GM12878 (cell line): ENCODE measurements around the gene MIGA2. TPM values are rescaled to one million over a fixed set of nuclear protein-coding genes. Genes with fewer than 3 reads are reported as not detected.

Source experiments
- ATAC-seq: fragments of 200-7000 bp; cut with Tn5 transposase; 3 replicates; pipeline ENCODE4 v1.9.1; 2020; ENCODE audit warnings: mild to moderate bottlenecking, moderate library complexity
- BruUV-seq: library from RNA; stranded (reverse); fragments of 400-500 nt; replicated peaks from 2 replicates; lab custom pipeline; 2021; lab: Mats Ljungman, UMichigan
- CTCF ChIA-PET: fragments of 300-600 bp; sonication (Branson Sonifier 250); formaldehyde crosslinking; extraction: SDS; loops from one replicate; lab custom pipeline; 2021; ENCODE audit warnings: inconsistent platforms; lab: Yijun Ruan, JAX
- POLR2A ChIA-PET: fragments of 350-600 bp; formaldehyde crosslinking; extraction: SDS; loops from one replicate; lab custom pipeline; 2021; ENCODE audit warnings: inconsistent platforms; lab: Charles Lee
- RAD21 ChIA-PET: fragments of 300-600 bp; sonication (Branson Sonifier 250); formaldehyde crosslinking; loops from one replicate; lab custom pipeline; 2023; ENCODE audit warnings: antibody characterized with exemption; ENCODE audit not compliant: unreplicated experiment; lab: Charles Lee
- SMC1A ChIA-PET: fragments of 300-600 bp; sonication (Branson Sonifier 250); formaldehyde crosslinking; loops from one replicate; lab custom pipeline; 2023; ENCODE audit not compliant: unreplicated experiment, uncharacterized antibody; lab: Charles Lee
- DNase-seq: peaks from one replicate; pipeline ENCODE4 v3.0.0-alpha.2; 2011; ENCODE audit warnings: low read depth, low spot score
- FAIRE-seq: peaks from 3 replicates; lab custom pipeline; 2011; peaks lifted over from hg19 to GRCh38; lab: Jason Lieb, UNC
- H2AFZ ChIP-seq: 2 replicates; pipeline ENCODE4 v1.6.0; 2011; ENCODE audit warnings: low read depth, low read length, control low read depth; ENCODE audit not compliant: control insufficient read depth
- H3K27ac ChIP-seq: 2 replicates; pipeline ENCODE4 v1.5.1; 2011; ENCODE audit warnings: control low read depth; ENCODE audit not compliant: control insufficient read depth, insufficient read depth
- H3K27me3 ChIP-seq, 2 experiments: replicated peaks in 1 of 2; 2 replicates each; pipeline versions ENCODE4 v1.6.0 to v1.6.1; 2011; ENCODE audit warnings: low read length in 1 of 2; ENCODE audit not compliant: control insufficient read depth in 2 of 2, insufficient read depth in 2 of 2
- H3K36me3 ChIP-seq, 2 experiments: 2 replicates each; pipeline ENCODE4 v1.5.1; 2011; ENCODE audit warnings: low read length in 1 of 2; ENCODE audit not compliant: control insufficient read depth in 2 of 2, insufficient read depth in 2 of 2
- H3K4me1 ChIP-seq: 2 replicates; pipeline ENCODE4 v1.6.1; 2011; ENCODE audit warnings: mild to moderate bottlenecking, low read length, moderate library complexity, mixed read lengths; ENCODE audit not compliant: control insufficient read depth, insufficient read depth
- H3K4me2 ChIP-seq: 2 replicates; pipeline ENCODE4 v1.6.0; 2011; ENCODE audit warnings: control low read depth; ENCODE audit not compliant: control insufficient read depth, insufficient read depth
- H3K4me3 ChIP-seq: fragments of 200-600 bp; sonication (generic); 2 replicates; pipeline ENCODE4 v1.5.1; 2016
- H3K79me2 ChIP-seq: 2 replicates; pipeline ENCODE4 v1.6.0; 2011; ENCODE audit warnings: low read length; ENCODE audit not compliant: control insufficient read depth, insufficient read depth
- H3K9ac ChIP-seq: 2 replicates; pipeline ENCODE4 v1.8.0; 2011; ENCODE audit warnings: low read length, control low read depth, mixed read lengths; ENCODE audit not compliant: control insufficient read depth, insufficient read depth
- H3K9me3 ChIP-seq: replicated peaks from 3 replicates; pipeline ENCODE4 v1.5.1; 2011; ENCODE audit warnings: mild to moderate bottlenecking, low read length; ENCODE audit not compliant: control insufficient read depth, insufficient read depth
- H4K20me1 ChIP-seq: 2 replicates; pipeline ENCODE4 v1.6.0; 2011; ENCODE audit not compliant: control insufficient read depth, insufficient read depth
- CHD4 ChIP-seq: fragments of 200-600 bp; sonication (generic); IDR thresholded peaks from 2 replicates; pipeline ENCODE4 v1.6.1; 2016; ENCODE audit warnings: mild to moderate bottlenecking
- DPF2 ChIP-seq: fragments of 450-650 bp; IDR thresholded peaks from 2 replicates; pipeline ENCODE4 v1.6.1; 2017; ENCODE audit warnings: mild to moderate bottlenecking
- HDAC6 ChIP-seq: fragments of 200-600 bp; sonication (generic); IDR thresholded peaks from one replicate; pipeline ENCODE4 v1.8.0; 2017; ENCODE audit warnings: antibody characterized with exemption; ENCODE audit not compliant: unreplicated experiment
- JUND ChIP-seq: IDR thresholded peaks from 2 replicates; pipeline ENCODE4 v1.6.1; 2012; ENCODE audit warnings: low read depth, mild to moderate bottlenecking, low read length, improper control_type of control experiment, moderate library complexity
- KLF5 ChIP-seq: fragments of 450-650 bp; IDR thresholded peaks from 2 replicates; pipeline ENCODE4 v1.6.1; 2014; ENCODE audit warnings: mild to moderate bottlenecking; ENCODE audit not compliant: partially characterized antibody
- NFIC ChIP-seq: IDR thresholded peaks from 2 replicates; pipeline ENCODE4 v1.6.1; 2012; ENCODE audit warnings: low read depth, mild to moderate bottlenecking, inconsistent platforms, low read length, moderate library complexity
- PAX5 ChIP-seq: IDR thresholded peaks from 2 replicates; pipeline ENCODE4 v1.6.1; 2011; ENCODE audit warnings: low read depth, low read length, borderline replicate concordance
- PAX8 ChIP-seq: fragments of 450-650 bp; IDR thresholded peaks from 2 replicates; pipeline ENCODE4 v1.6.1; 2017; ENCODE audit warnings: mild to moderate bottlenecking, moderate library complexity
- RUNX3 ChIP-seq: IDR thresholded peaks from 2 replicates; pipeline ENCODE4 v1.6.1; 2012; ENCODE audit warnings: low read length, inconsistent platforms
- SREBF1 ChIP-seq: IDR thresholded peaks from 2 replicates; pipeline ENCODE4 v1.6.1; 2012; ENCODE audit warnings: mild to moderate bottlenecking, low read length
- TAF1 ChIP-seq: IDR thresholded peaks from 2 replicates; pipeline ENCODE4 v1.6.1; 2011; ENCODE audit warnings: mild to moderate bottlenecking, low read depth, low read length, borderline replicate concordance
- TARDBP ChIP-seq: IDR thresholded peaks from 2 replicates; pipeline ENCODE4 v1.6.1; 2016; ENCODE audit warnings: borderline replicate concordance
- ZBTB40 ChIP-seq: fragments of 450-650 bp; IDR thresholded peaks from 2 replicates; pipeline ENCODE4 v1.6.1; 2016; ENCODE audit warnings: mild to moderate bottlenecking, moderate library complexity, borderline replicate concordance
- ZNF217 ChIP-seq: fragments of 450-650 bp; IDR thresholded peaks from 2 replicates; pipeline ENCODE4 v1.6.1; 2017; ENCODE audit warnings: antibody characterized with exemption, mild to moderate bottlenecking
- ZNF274 ChIP-seq: IDR thresholded peaks from one replicate; pipeline ENCODE4 v1.8.0; 2011; ENCODE audit not compliant: insufficient read length, insufficient read depth
- ZSCAN29 ChIP-seq: fragments of 450-650 bp; IDR thresholded peaks from 2 replicates; pipeline ENCODE4 v1.6.1; 2017; ENCODE audit warnings: mild to moderate bottlenecking, moderate library complexity
- ZZZ3 ChIP-seq: IDR thresholded peaks from 2 replicates; pipeline ENCODE4 v1.6.1; 2011; ENCODE audit warnings: low read depth; ENCODE audit not compliant: control insufficient read depth, insufficient read length
- WGBS: methylation state at CpG from one replicate; pipeline ENCODE4 v1.1.6; 2016; ENCODE audit warnings: low lambda C conversion rate; ENCODE audit not compliant: insufficient replicate concordance, insufficient coverage; ENCODE audit errors: missing lambda C conversion rate; 5-methylcytosine and 5-hydroxymethylcytosine counted together
- in situ Hi-C: fragments of 300-500 bp; cut with MboI; formaldehyde crosslinking; loops from 9 replicates; pipeline ENCODE4 v1.14.3; 2018; ENCODE audit warnings: mixed read lengths
- intact Hi-C: fragments of 100-400 bp; cut with micrococcal nuclease; formaldehyde crosslinking; loops from one replicate; pipeline ENCODE4 v1.14.2; 2022; ENCODE audit not compliant: unreplicated experiment
- polyA plus RNA-seq, 11 experiments: library from polyadenylated mRNA; depleted of rRNA in 4 of 11; unstranded in 6 of 11; stranded (reverse) in 5 of 11; fragments of >200 nt; fragmentation: Nextera tagmentation in 4 of 11; fragmentation: Illumina TruSeq in 1 of 11; extraction: Ambion mirVana in 4 of 11; extraction: Trizol in 1 of 11; gene quantifications; 1 replicate in 1 of 11; 2 replicates in 10 of 11; pipeline versions ENCODE4 v1.2.1 to v1.2.3, GENCODE V29; 2011 to 2016; ENCODE audit warnings: inconsistent platforms in 2 of 11, missing spikeins in 2 of 11, low read depth in 1 of 11
- total RNA-seq, 4 experiments: library from RNA; depleted of rRNA in 3 of 4; stranded (reverse); fragments of >200 nt in 3 of 4; fragmentation: Illumina TruSeq in 1 of 4; extraction: Trizol in 1 of 4; gene quantifications; 2 replicates each; pipeline versions ENCODE4 v1.2.1 to v1.2.3, GENCODE V29; 2013 to 2021

MIGA2 gene
- total and polyA plus RNA-seq, 10 of the 15 experiments (the other 5 are each of a cell fraction or from before 2014, with no cell fraction given): 0.14 to 31.0 (median 12.7) TPM

- no peak for TF ChIP-seq JUND
- TF ChIP-seq KLF5: no peak
These were observed 37.7 kb downstream of the MIGA2 start (continued) for GRCh38 chr9:129074106-129074505.

GRCh38 chr9:129075996-129076639 lies 39.7 kb downstream of the MIGA2 start:
- Histone ChIP-seq H3K79me2 (no peaks in the 10 kb centered on the region), H3K9me3 (no peaks in the 10 kb centered on the region), H3K27ac (no peak overlapping the region), H3K9ac (no peak overlapping the region), H3K4me2 (no peak overlapping the region), H3K27me3 (no peaks in the 10 kb centered on the region), H4K20me1 (no peaks in the 10 kb centered on the region), H3K4me3 (no peak overlapping the region), H3K4me1 (peaks cover 4% of the 10 kb centered on the region), H3K36me3 (no peaks in the 10 kb centered on the region), H2AFZ (no peak overlapping the region)
- ChIA-PET RAD21 (no interaction called here), CTCF (no interaction called here), POLR2A (no interaction called here), SMC1A (no interaction called here)
- DNase-seq (no peak), ATAC-seq (no peak), FAIRE-seq (no peak)
- in situ Hi-C loops: no loop called here
- no peak for TF ChIP-seq DPF2
- TF ChIP-seq ZBTB40: no peak
- TF ChIP-seq PAX5: no peak
- no peak for TF ChIP-seq PAX8
- no peak for TF ChIP-seq HDAC6
- TF ChIP-seq SREBF1: no peak
- TF ChIP-seq TAF1: no peak
- no peak for TF ChIP-seq ZNF217
- no peak for TF ChIP-seq NFIC
- TF ChIP-seq TARDBP: no peak
- no peak for TF ChIP-seq ZNF274
- no peak for TF ChIP-seq RUNX3
- no peak for TF ChIP-seq ZZZ3
- TF ChIP-seq ZSCAN29: no peak
- no peak for TF ChIP-seq CHD4
- BruUV-seq: no TSS peak
- intact Hi-C loops: no loop called here
- WGBS: 75% methylated on average over 16 of the region's 16 CpGs
